Calu3 (cell line): Measurements from ENCODE around the gene CYFIP2. TPM values are rescaled to one million over a fixed set of nuclear protein-coding genes. Genes with fewer than 3 reads are reported as not detected.

Experiments used
- BruUV-seq: library from RNA; stranded (reverse); fragments of 400-500 nt; replicated peaks from 2 replicates; lab custom pipeline; 2021; lab: Mats Ljungman, UMichigan
- CTCF ChIA-PET: fragments of 300-600 bp; sonication (Branson Sonifier 250); formaldehyde crosslinking; loops from one replicate; lab custom pipeline; 2022; ENCODE audit warnings: antibody characterized with exemption; lab: Charles Lee
- DNase-seq: peaks from one replicate; pipeline ENCODE4 v3.0.0; 2022
- H3K27ac Mint-ChIP-seq: one replicate; pipeline ENCODE4 v1.8.0; 2022; ENCODE audit warnings: mixed read lengths; ENCODE audit not compliant: unreplicated experiment
- H3K27me3 Mint-ChIP-seq: one replicate; pipeline ENCODE4 v1.8.0; 2022; ENCODE audit warnings: mixed read lengths; ENCODE audit not compliant: unreplicated experiment
- H3K36me3 Mint-ChIP-seq: one replicate; pipeline ENCODE4 v1.8.0; 2022; ENCODE audit warnings: mild to moderate bottlenecking, moderate library complexity, mixed read lengths; ENCODE audit not compliant: insufficient read depth, unreplicated experiment
- H3K4me1 Mint-ChIP-seq: one replicate; pipeline ENCODE4 v1.8.0; 2022; ENCODE audit warnings: mild to moderate bottlenecking, low read depth, mixed read lengths; ENCODE audit not compliant: unreplicated experiment
- H3K4me3 Mint-ChIP-seq: one replicate; pipeline ENCODE4 v1.8.0; 2022; ENCODE audit warnings: mild to moderate bottlenecking, low read depth, moderate library complexity, mixed read lengths; ENCODE audit not compliant: unreplicated experiment
- H3K9me3 Mint-ChIP-seq: one replicate; pipeline ENCODE4 v1.8.0; 2022; ENCODE audit warnings: low read depth, mixed read lengths; ENCODE audit not compliant: unreplicated experiment
- CTCF ChIP-seq: fragments of 200-600 bp; IDR thresholded peaks from one replicate; pipeline ENCODE4 v1.8.0; 2022; ENCODE audit warnings: antibody characterized with exemption; ENCODE audit not compliant: unreplicated experiment
- intact Hi-C: fragments of 100-400 bp; cut with micrococcal nuclease; formaldehyde crosslinking; loops from one replicate; pipeline ENCODE4 v1.10.0; 2022; ENCODE audit not compliant: unreplicated experiment
- total RNA-seq: library from RNA; stranded (reverse); gene quantifications from 2 replicates; pipeline ENCODE4 v1.2.3, GENCODE V29; 2022

CYFIP2 gene
- total RNA-seq, 1 experiment from 2014 or later = 37.8 TPM

GRCh38 chr5:157351802-157352092 lies 85.8 kb downstream of the CYFIP2 start:
- CTCF ChIA-PET = no interaction called here
- no peaks in the 10 kb centered on the region for H3K4me1 Mint-ChIP-seq
- no peaks in the 10 kb centered on the region for H3K9me3 Mint-ChIP-seq
- H3K36me3 Mint-ChIP-seq = no peaks in the 10 kb centered on the region
- TF ChIP-seq CTCF = no peak
- H3K4me3 Mint-ChIP-seq = no peak overlapping the region
- intact Hi-C loops = no loop called here
- no peak for DNase-seq
- H3K27me3 Mint-ChIP-seq = no peaks in the 10 kb centered on the region
- BruUV-seq = no TSS peak
- no peak overlapping the region for H3K27ac Mint-ChIP-seq

DNA sequence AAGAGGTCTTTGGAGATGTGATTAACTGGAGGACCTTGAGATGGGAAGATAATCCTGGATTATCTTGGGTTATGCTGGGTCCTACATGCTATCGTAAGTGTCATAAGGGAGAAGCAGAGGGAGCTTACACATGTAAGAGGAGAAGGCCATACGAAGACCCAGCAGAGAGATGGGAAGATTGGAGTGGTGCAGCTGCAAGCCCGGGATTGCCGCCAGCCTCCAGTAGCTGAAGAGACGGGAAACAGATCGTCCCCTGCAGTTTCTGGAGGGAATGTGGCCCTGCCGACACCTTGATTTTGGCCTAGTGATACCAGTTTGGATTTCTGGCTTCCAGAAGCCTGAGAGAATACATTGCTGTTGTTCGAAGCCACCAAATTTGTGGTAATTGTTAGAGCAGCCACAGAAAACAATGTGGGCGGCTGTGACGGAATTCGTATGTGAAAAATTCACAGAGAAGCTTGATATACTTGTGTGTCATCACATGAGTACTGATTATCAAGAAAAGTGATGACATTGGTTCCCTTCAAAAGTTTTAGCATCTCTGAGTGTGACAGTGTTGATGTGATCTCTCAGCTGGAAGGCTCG lies 86.9 kb downstream of the CYFIP2 start:
- CTCF ChIA-PET = no interaction called here
- H3K4me1 Mint-ChIP-seq = no peaks in the 10 kb centered on the region
- H3K27ac Mint-ChIP-seq = no peak overlapping the region
- H3K9me3 Mint-ChIP-seq = no peaks in the 10 kb centered on the region
- no peak for TF ChIP-seq CTCF
- H3K4me3 Mint-ChIP-seq = no peak overlapping the region
- intact Hi-C loops = no loop called here
- no peak for DNase-seq
- no TSS peak for BruUV-seq
- no peaks in the 10 kb centered on the region for H3K27me3 Mint-ChIP-seq
- H3K36me3 Mint-ChIP-seq = no peaks in the 10 kb centered on the region

GRCh38 chr5:157354800-157355199 lies 88.9 kb downstream of the CYFIP2 start:
- no peaks in the 10 kb centered on the region for H3K27me3 Mint-ChIP-seq
- H3K27ac Mint-ChIP-seq = no peak overlapping the region
- peak; percentile 13 for TF ChIP-seq CTCF
- CTCF ChIA-PET = interaction anchor here (1.0 kb wide), 1 partner anchor 117 kb away, joined by 4 read pairs; no protein-coding TSS in a partner anchor
- no peaks in the 10 kb centered on the region for H3K9me3 Mint-ChIP-seq
- H3K4me3 Mint-ChIP-seq = no peak overlapping the region
- no peaks in the 10 kb centered on the region for H3K36me3 Mint-ChIP-seq
- DNase-seq = no peak
- intact Hi-C loops = no loop called here
- H3K4me1 Mint-ChIP-seq = no peaks in the 10 kb centered on the region
- no TSS peak for BruUV-seq

- no TSS peak for BruUV-seq
- no peak for TF ChIP-seq CTCF
- intact Hi-C loops = no loop called here
- H3K27ac Mint-ChIP-seq = peak overlapping the region; percentile 30
- no peak overlapping the region for H3K4me3 Mint-ChIP-seq
- no peaks in the 10 kb centered on the region for H3K36me3 Mint-ChIP-seq
- no peak for DNase-seq
- no peaks in the 10 kb centered on the region for H3K4me1 Mint-ChIP-seq
- H3K9me3 Mint-ChIP-seq = no peaks in the 10 kb centered on the region
- H3K27me3 Mint-ChIP-seq = no peaks in the 10 kb centered on the region
- CTCF ChIA-PET = interaction anchor here (0.9 kb wide), 1 partner anchor 15 kb away, joined by 3 read pairs; no protein-coding TSS in a partner anchor
Measured at GRCh38 chr5:157356576-157356975, 90.7 kb downstream of the CYFIP2 start.
